ENCODE measurements around the gene RDM1.

The RDM1 gene

GRCh38 chr17:35914354-35914753 lies 16.2 kb downstream of the RDM1 start:
- TF ChIP-seq, protein P1, sequence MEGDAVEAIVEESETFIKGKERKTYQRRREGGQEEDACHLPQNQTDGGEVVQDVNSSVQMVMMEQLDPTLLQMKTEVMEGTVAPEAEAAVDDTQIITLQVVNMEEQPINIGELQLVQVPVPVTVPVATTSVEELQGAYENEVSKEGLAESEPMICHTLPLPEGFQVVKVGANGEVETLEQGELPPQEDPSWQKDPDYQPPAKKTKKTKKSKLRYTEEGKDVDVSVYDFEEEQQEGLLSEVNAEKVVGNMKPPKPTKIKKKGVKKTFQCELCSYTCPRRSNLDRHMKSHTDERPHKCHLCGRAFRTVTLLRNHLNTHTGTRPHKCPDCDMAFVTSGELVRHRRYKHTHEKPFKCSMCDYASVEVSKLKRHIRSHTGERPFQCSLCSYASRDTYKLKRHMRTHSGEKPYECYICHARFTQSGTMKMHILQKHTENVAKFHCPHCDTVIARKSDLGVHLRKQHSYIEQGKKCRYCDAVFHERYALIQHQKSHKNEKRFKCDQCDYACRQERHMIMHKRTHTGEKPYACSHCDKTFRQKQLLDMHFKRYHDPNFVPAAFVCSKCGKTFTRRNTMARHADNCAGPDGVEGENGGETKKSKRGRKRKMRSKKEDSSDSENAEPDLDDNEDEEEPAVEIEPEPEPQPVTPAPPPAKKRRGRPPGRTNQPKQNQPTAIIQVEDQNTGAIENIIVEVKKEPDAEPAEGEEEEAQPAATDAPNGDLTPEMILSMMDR (IDR thresholded peaks at IDR 0.05), result no peak

DNA sequence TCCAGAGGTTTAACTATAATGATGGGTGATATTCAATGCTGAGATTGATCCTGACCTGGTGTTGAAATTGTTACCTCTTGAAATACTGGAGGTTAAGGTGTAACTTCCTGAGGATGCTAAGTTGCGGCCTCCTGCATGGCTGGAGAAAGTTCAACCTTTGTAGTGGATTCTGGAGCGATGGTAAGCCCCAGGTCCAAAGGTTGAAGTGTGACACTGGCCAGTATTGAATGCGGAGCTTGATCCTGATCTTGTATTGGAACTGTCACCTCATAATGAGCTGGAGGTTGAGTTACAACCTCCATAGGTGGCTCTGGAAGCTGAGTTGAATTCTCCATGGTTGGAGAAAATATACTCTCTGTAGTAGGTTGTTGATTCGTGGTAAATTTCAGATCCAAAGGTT lies 17.0 kb downstream of the RDM1 start:
- TF ChIP-seq, protein P1 (IDR thresholded peaks at IDR 0.05), result no peak

DNA sequence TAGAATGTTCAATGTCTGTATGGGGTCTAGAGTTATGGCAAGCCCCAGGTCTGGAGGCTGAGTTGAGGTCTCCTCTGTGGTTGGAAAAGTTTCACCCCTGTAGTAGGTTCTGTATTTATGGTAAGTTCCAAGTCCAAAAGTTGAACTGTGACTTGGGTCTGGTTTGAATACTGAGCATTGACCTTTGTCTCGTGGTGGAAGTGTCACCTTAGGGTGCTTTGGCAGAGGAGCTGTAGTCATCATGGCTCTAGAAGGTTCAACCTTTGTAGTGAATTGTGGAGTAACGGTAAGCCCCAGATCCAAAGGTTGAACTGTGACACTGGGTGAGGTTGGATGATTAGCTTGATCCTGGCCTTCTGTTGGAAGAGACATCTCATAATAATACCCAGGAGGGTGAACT lies 17.6 kb downstream of the RDM1 start:
- TF ChIP-seq, protein P1 (IDR thresholded peaks at IDR 0.05), result no peak

GRCh38 chr17:35912339-35912912 lies 18.1 kb downstream of the RDM1 start:
- TF ChIP-seq, protein P1 (IDR thresholded peaks at IDR 0.05), result no peak

DNA sequence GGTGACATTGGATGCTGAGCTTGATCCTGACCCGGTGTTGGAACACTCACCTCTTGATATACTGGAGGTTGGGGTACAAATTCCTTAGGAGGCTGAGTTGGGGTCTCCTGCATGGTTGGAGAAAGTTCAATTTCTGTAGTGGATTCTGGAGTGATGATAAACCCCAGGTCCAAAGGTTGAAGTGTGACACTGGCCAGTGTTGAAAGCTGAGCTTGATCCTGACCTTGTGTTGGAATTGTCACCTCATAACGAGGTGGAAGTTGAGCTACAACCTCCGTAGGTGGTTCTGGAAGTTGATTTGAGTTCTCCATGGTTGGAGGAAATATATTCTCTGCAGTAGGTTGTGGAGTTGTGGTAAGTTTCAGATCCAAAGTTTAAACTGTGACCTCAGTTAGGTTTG lies 21.2 kb downstream of the RDM1 start:
- TF ChIP-seq, protein P1 (IDR thresholded peaks at IDR 0.05), result no peak

- TF ChIP-seq, protein P1 (IDR thresholded peaks at IDR 0.05), result no peak
These were observed 22.9 kb downstream of the RDM1 start for GRCh38 chr17:35907691-35908090.

DNA sequence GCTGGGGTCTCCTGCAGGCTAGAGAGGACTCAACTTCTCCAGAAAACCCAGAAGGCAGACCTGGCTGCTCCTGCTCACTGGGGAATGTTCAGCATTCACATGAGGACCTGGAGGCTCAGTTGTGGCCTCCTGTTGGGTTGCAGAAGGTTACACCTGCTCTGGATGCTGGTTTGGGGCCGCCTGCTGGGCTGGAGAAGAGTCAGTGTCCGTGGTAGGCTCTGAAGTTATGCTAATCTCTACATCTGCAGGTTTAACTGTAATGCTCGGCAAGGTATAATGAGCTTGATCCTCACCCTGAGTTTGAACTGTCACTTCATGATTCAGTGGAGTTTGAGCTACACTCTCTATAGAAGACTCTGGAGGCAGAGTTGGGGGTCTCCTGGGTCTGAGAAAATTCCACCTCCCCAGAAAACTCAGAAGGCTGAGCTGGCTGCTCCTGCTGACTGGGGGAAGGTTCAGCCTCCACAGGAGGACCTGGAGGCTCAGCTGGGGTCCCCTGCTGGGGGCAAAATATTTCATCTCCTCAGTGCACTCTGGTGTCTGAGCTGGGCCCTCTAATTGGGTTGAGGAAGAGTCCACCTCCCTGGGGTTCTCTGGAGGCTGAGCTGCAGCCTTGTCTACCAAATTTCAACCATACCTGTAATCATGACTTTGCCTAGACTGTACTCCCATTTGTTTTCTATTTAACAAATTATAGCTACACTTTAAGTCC lies 23.5 kb downstream of the RDM1 start:
- TF ChIP-seq, protein P1 (IDR thresholded peaks at IDR 0.05), result no peak
